ENCODE results near the gene RFX6. TPM values are rescaled to one million over a fixed set of nuclear protein-coding genes. Genes with fewer than 3 reads are reported as not detected.

RFX6 gene
- total RNA-seq, 1 experiment from 2014 or later, result not detected

GRCh38 chr6:116949964-116950363 is 72.9 kb downstream of the RFX6 start:
- no peaks in the 10 kb centered on the region for H3K9me2 ChIP-seq (ENCODE audit: insufficient read depth)
- H4K20me1 ChIP-seq (ENCODE audit: insufficient read depth), result no peaks in the 10 kb centered on the region
- no peak overlapping the region for H3K9ac ChIP-seq (ENCODE audit: low read length)
- DNase-seq (ENCODE audit: low read depth, low spot score) (no peak), ATAC-seq (no peak)
- intact Hi-C loops (cut with micrococcal nuclease), result no loop called here
- POLR2A ChIA-PET, result no interaction called here
- no peaks in the 10 kb centered on the region for H3K79me2 ChIP-seq (ENCODE audit: insufficient read depth, low read length)
- TF ChIP-seq MAX (IDR thresholded peaks at IDR 0.05) (no peak), ZFX (IDR thresholded peaks at IDR 0.05) (no peak), YY1 (IDR thresholded peaks at IDR 0.05; ENCODE audit: extremely low read depth, insufficient replicate concordance, low read depth, low read length) (no peak), ZBTB33 (IDR thresholded peaks at IDR 0.05; ENCODE audit: extremely low read depth, insufficient replicate concordance, low read length) (no peak), POLR2AphosphoS5 (IDR thresholded peaks at IDR 0.05; ENCODE audit: low read depth, low read length) (no peak), ATF3 (IDR thresholded peaks at IDR 0.05) (no peak), SP1 (IDR thresholded peaks at IDR 0.05; ENCODE audit: low read depth) (no peak), EZH2 (IDR thresholded peaks at IDR 0.05) (no peak), CBX3 (IDR thresholded peaks at IDR 0.05; ENCODE audit: low read depth) (no peak), SRF (IDR thresholded peaks at IDR 0.05; ENCODE audit: low read depth) (no peak), RAD21 (IDR thresholded peaks at IDR 0.05; ENCODE audit: low read depth) (no peak), EGR1 (IDR thresholded peaks at IDR 0.05; ENCODE audit: low read depth) (no peak), EZH2phosphoT487 (IDR thresholded peaks at IDR 0.05; ENCODE audit: borderline replicate concordance) (no peak), POLR2A (IDR thresholded peaks at IDR 0.05; ENCODE audit: borderline replicate concordance, extremely low read depth, insufficient read depth, insufficient read length) (no peak), CTCF (IDR thresholded peaks at IDR 0.05 in 2 of 3, conservative IDR thresholded peaks at IDR 0.05 in 1 of 3; ENCODE audit: borderline replicate concordance in 1 of 3, insufficient read depth in 1 of 3, low read depth in 2 of 3, low read length in 2 of 3) (no peak), TCF7L2 (IDR thresholded peaks at IDR 0.05; ENCODE audit: borderline replicate concordance, extremely low read depth, insufficient read depth, insufficient read length) (no peak)
- no peak overlapping the region for H3K27ac ChIP-seq (ENCODE audit: low read depth, low read length)
- no TSS peak for BruUV-seq (replicated peaks)
- H3K4me3 ChIP-seq (replicated peaks in 1 of 2; ENCODE audit: low read depth in 1 of 2, low read length in 2 of 2), result no peak overlapping the region
- RAD21 ChIA-PET (ENCODE audit: low non-redundant PET in 1 of 2, low total read pairs in 2 of 2, uncharacterized antibody in 2 of 2, unreplicated experiment in 2 of 2), result no interaction called here
- no peaks in the 10 kb centered on the region for H3K9me3 ChIP-seq (ENCODE audit: control insufficient read depth in 1 of 2, insufficient read depth in 1 of 2, low read depth in 1 of 2, low read length in 2 of 2)
- no peaks in the 10 kb centered on the region for H3K27me3 ChIP-seq (ENCODE audit: insufficient read depth, low read length)
- no peaks in the 10 kb centered on the region for H3K36me3 ChIP-seq (ENCODE audit: control insufficient read depth in 1 of 2, insufficient read depth in 2 of 2, low read length in 2 of 2)
- H2AFZ ChIP-seq (ENCODE audit: low read depth, low read length, poor library complexity, severe bottlenecking), result no peak overlapping the region
- no peaks in the 10 kb centered on the region for H3K4me1 ChIP-seq (ENCODE audit: control insufficient read depth in 1 of 2, insufficient read depth in 2 of 2, low read length in 2 of 2)
- no peak overlapping the region for H3K4me2 ChIP-seq (ENCODE audit: low read length)
- CTCF ChIA-PET, result no interaction called here

Data from HCT116 (cell line).